DMS 273 (cell line): ENCODE results near the gene SAMD4A.
A peak's percentile ranks its signal among the peaks of the same experiment; 100 is the strongest.

Experiments
- DNase-seq: peaks from one replicate; lab custom pipeline; 2025; ENCODE audit not compliant: unreplicated experiment; lab: John Stamatoyannopoulos, UW

SAMD4A gene

GRCh38 chr14:54629635-54630360 lies 62.9 kb downstream of the SAMD4A start:
- no peak for DNase-seq

GRCh38 chr14:54631016-54631415 lies 64.1 kb downstream of the SAMD4A start:
- no peak for DNase-seq

- no peak for DNase-seq
Observed at GRCh38 chr14:54632452-54632851, 65.5 kb downstream of the SAMD4A start.

- DNase-seq: no peak
Observed at GRCh38 chr14:54633076-54633475, 66.1 kb downstream of the SAMD4A start.

GRCh38 chr14:54637270-54638134 lies 70.6 kb downstream of the SAMD4A start:
- DNase-seq: peak; percentile 11

- peak; percentile 57 for DNase-seq
Observed at GRCh38 chr14:54638135-54638446, 71.2 kb downstream of the SAMD4A start.

- DNase-seq: no peak
Observed at GRCh38 chr14:54639611-54640010, 72.7 kb downstream of the SAMD4A start.

GRCh38 chr14:54640506-54640905 lies 73.6 kb downstream of the SAMD4A start:
- DNase-seq: no peak

GRCh38 chr14:54642121-54642520 lies 75.2 kb downstream of the SAMD4A start:
- no peak for DNase-seq

GRCh38 chr14:54642801-54643695 lies 76.1 kb downstream of the SAMD4A start:
- DNase-seq: peak; percentile 31

GRCh38 chr14:54643696-54644176 lies 76.8 kb downstream of the SAMD4A start:
- no peak for DNase-seq

- DNase-seq: no peak
Observed at GRCh38 chr14:54645639-54646038, 78.7 kb downstream of the SAMD4A start.

- no peak for DNase-seq
Observed at GRCh38 chr14:54646626-54647025, 79.7 kb downstream of the SAMD4A start.

- DNase-seq: no peak
Observed at GRCh38 chr14:54647378-54647777, 80.5 kb downstream of the SAMD4A start.

GRCh38 chr14:54649056-54649455 lies 82.1 kb downstream of the SAMD4A start:
- DNase-seq: no peak

GRCh38 chr14:54650331-54650958 lies 83.5 kb downstream of the SAMD4A start:
- no peak for DNase-seq

GRCh38 chr14:54650959-54651351 lies 84.0 kb downstream of the SAMD4A start:
- DNase-seq: no peak

- no peak for DNase-seq
Observed at GRCh38 chr14:54651649-54652048, 84.7 kb downstream of the SAMD4A start.

- peak; percentile 28 for DNase-seq
Observed at GRCh38 chr14:54652188-54652587, 85.3 kb downstream of the SAMD4A start.

GRCh38 chr14:54652605-54653052 lies 85.7 kb downstream of the SAMD4A start:
- DNase-seq: peak; percentile 31
